T-helper 1 cell treated with Interleukin-12 subunit alpha and Interleukin-12 subunit beta and Interleukin-4 antibody, amounts not matched to agents 30 ng/mL and 1 ng/mL, for 36 hours (primary cell): ENCODE results near the gene HAUS7. TPM values are rescaled to one million over a fixed set of nuclear protein-coding genes. Genes with fewer than 3 reads are reported as not detected.

ENCODE experiments used
- intact Hi-C: fragments of 100-400 bp; cut with micrococcal nuclease; formaldehyde crosslinking; loops from one replicate; pipeline ENCODE4 v1.15.1; 2024
- total RNA-seq: library from RNA; stranded (reverse); gene quantifications from 2 replicates; pipeline ENCODE4 v1.2.3, GENCODE V29; 2022

HAUS7 gene
- total RNA-seq, 1 donor from 2014 or later, result 41.9 TPM

GRCh38 chrX:153441981-153442380 is 28.4 kb downstream of the HAUS7 start:
- intact Hi-C loops, result no loop called here

GRCh38 chrX:153441296-153441695 is 29.1 kb downstream of the HAUS7 start:
- intact Hi-C loops, result no loop called here

- intact Hi-C loops, result no loop called here
These were observed 29.7 kb downstream of the HAUS7 start for GRCh38 chrX:153440556-153441135.

GRCh38 chrX:153439977-153440376 is 30.4 kb downstream of the HAUS7 start:
- intact Hi-C loops, result no loop called here

- intact Hi-C loops, result no loop called here
These were observed 31.8 kb downstream of the HAUS7 start for GRCh38 chrX:153438532-153438931.

GRCh38 chrX:153435845-153436244 is 34.5 kb downstream of the HAUS7 start:
- intact Hi-C loops, result no loop called here

GRCh38 chrX:153434801-153435200 is 35.6 kb downstream of the HAUS7 start:
- intact Hi-C loops, result no loop called here

GRCh38 chrX:153433781-153434285 is 36.5 kb downstream of the HAUS7 start:
- intact Hi-C loops, result no loop called here

- intact Hi-C loops, result no loop called here
These were observed 37.2 kb downstream of the HAUS7 start for GRCh38 chrX:153433161-153433680.

- intact Hi-C loops, result no loop called here
These were observed 39.6 kb downstream of the HAUS7 start for GRCh38 chrX:153430796-153431195.

- intact Hi-C loops, result no loop called here
These were observed 44.2 kb downstream of the HAUS7 start for GRCh38 chrX:153426204-153426603.

GRCh38 chrX:153423652-153424051 is 46.7 kb downstream of the HAUS7 start:
- intact Hi-C loops, result no loop called here

- intact Hi-C loops, result no loop called here
These were observed 48.5 kb downstream of the HAUS7 start for GRCh38 chrX:153421856-153422255.

- intact Hi-C loops, result no loop called here
These were observed 49.4 kb downstream of the HAUS7 start for GRCh38 chrX:153420851-153421599.

- intact Hi-C loops, result no loop called here
These were observed 52.7 kb downstream of the HAUS7 start for GRCh38 chrX:153417637-153418036.

- intact Hi-C loops, result no loop called here
These were observed 53.5 kb downstream of the HAUS7 start for GRCh38 chrX:153416781-153417450.

- intact Hi-C loops, result no loop called here
These were observed 55.4 kb downstream of the HAUS7 start for GRCh38 chrX:153414856-153415510.

GRCh38 chrX:153413731-153414130 is 56.6 kb downstream of the HAUS7 start:
- intact Hi-C loops, result no loop called here

GRCh38 chrX:153412746-153413720 is 57.3 kb downstream of the HAUS7 start:
- intact Hi-C loops, result no loop called here

- intact Hi-C loops, result loop anchor here (1.0 kb wide), 2 partner anchors 58 to 78 kb away; partner anchors contain the start of genes HAUS7 and ZNF275
These were observed 58.3 kb downstream of the HAUS7 start for GRCh38 chrX:153411988-153412574.
